MM.1S (cell line): ENCODE data around the gene TCL1B.

Experiments used
- CTCF ChIP-seq: fragments of 300-600 bp; sonication (generic); IDR thresholded peaks from 2 replicates; pipeline ENCODE4 v1.5.1; 2016; ENCODE audit warnings: antibody characterized with exemption, low read length, mixed read lengths
- EZH2 ChIP-seq: fragments of 300-600 bp; sonication (generic); optimal IDR thresholded peaks from 2 replicates; pipeline ENCODE3; 2017; ENCODE audit warnings: low read depth, mild to moderate bottlenecking, antibody characterized with exemption, low read length, mixed read lengths

DNA sequence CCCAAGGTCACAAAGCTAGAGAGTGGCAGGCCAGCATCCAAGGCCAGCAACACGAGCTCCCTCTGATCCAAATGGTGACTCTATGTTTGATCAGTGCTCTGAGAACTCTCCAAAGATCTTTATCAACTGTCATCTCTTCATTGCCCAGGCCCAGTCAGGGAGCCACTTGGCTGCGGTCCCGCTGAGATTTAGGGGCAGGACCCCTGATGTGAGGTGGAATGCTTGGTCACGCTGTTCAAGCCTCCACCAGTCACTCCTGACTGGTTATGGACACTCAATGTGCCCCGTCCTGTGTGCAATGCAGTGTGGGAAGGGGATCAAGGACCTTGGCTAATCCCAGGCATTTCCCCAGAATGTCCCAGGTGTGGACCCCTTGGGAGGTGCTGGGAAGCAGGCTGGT is 19.8 kb upstream of the TCL1B start:
- TF ChIP-seq CTCF (no peak), EZH2 (no peak)
